Islet of Langerhans (tissue), 1 donor: ENCODE data around the gene FSD2.
"Not testable (repeated sequence)": the region's sequence is repeated elsewhere in the genome, so short reads cannot be mapped to it uniquely, and the experiment has no call there.

Experiments
- FAIRE-seq: peaks from one replicate; lab custom pipeline; 2011; peaks lifted over from hg19 to GRCh38; lab: Jason Lieb, UNC

FSD2 gene

GRCh38 chr15:82830427-82831173 lies 24.7 kb upstream of the FSD2 start:
- FAIRE-seq, result no peak

DNA sequence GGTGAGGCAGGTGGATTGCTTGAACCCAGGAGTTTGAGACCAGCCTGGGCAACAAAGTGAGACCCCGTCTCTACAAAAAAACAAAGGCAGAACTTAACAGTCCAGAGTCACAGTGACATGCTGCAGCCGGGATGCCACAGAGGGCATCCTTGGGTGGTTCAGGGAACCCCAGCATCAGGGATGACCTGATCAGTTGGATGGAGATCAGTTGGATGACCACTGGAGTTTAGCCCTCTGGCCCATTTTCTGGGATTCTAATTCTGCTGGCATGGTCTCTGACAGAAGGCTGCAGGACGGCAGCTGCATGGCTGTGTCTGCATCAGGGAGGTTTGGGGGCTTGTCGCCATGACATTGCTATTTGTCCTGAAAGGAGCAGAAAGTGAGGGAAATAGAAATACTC lies 23.4 kb upstream of the FSD2 start:
- no peak for FAIRE-seq

GRCh38 chr15:82828075-82828474 lies 22.2 kb upstream of the FSD2 start:
- FAIRE-seq, result no peak

DNA sequence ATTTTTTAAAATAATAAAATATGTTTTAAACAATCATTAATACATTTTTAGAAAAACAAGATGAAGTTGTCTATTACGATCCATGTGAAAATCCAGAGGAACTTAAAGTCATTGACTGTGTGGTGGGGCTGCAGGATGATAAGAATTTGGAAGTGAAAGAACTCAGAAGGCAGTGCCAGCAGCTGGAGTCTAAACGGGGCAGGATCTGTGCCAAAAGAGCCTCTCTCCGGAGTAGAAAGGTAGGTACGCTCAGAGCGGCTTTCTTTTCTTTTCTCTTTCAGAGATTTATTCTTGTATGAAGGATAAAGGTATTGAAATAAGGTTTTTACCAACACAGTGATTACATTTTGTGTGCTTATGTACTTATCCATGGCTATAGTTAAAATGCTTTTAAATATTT lies 17.2 kb upstream of the FSD2 start:
- no peak for FAIRE-seq

GRCh38 chr15:82821851-82822250 lies 16.0 kb upstream of the FSD2 start:
- FAIRE-seq, result not testable (repeated sequence)

GRCh38 chr15:82821396-82821795 lies 15.5 kb upstream of the FSD2 start:
- FAIRE-seq, result not testable (repeated sequence)

- FAIRE-seq, result no peak
Observed at GRCh38 chr15:82820128-82820527, 14.3 kb upstream of the FSD2 start.

DNA sequence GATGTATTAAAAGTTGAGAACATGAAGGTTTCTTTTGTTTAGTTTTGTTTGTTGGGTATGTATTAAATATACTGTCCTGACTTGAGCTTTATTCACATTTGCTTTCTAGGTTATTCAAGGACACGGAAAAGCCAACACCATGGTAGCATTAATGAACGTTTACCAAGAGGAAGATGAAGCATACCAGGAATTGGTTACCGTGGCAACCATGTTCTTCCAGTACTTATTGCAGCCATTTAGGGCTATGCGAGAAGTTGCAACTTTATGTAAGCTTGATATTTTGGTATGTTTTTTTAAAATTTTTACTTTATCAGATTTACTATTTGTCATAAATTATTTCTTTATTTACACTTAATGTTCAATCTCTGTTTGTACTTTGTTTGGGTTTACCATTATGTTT lies 7.1 kb upstream of the FSD2 start:
- FAIRE-seq, result no peak

GRCh38 chr15:82810890-82811426 lies 5.1 kb upstream of the FSD2 start:
- FAIRE-seq, result no peak

DNA sequence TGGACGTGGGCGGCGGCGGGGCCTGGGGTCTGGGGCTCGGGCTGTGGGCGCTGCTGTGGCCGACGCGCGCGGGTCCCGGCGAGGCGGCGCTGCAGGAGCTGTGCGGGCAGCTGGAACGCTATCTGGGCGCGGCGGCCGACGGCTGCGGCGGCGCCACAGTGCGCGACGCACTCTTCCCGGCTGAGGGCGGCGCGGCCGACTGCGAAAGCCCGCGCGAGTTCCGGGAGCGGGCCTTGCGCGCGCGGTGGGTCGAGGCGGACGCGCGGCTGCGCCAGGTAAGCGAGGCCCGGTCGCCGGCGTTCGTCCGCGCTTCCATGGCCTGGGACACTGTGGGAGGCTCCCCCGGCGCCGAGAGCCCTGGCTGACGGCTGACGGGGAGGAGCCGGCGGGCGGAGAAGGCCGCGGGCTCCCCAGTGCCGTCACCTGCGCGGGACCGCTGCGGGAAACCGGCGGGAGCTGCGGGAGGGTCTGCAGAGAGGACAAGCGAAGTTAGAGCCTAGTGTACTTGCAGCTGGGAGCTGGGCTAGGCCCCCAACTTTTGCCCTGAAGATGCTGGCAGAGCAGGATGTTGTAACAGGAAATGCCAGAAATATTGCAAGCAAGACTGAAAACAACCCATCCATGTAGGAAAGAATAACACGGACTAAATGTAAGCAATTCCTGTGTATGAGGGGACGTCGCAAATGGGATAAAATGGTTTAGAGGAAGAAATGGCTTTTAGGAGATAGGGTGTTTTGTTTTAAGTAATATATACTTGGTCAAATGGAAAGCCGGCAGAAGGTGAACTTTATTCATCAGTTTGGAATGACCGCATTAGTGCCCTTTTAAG lies 4.4 kb upstream of the FSD2 start:
- FAIRE-seq, result no peak

GRCh38 chr15:82809308-82810060 lies 3.6 kb upstream of the FSD2 start, which contains the start of gene WHAMM:
WHAMM (plus strand) TSS chr15:82809628; CDS start chr15:82809727, 99 bp downstream.
- FAIRE-seq, result peak; percentile 97

DNA sequence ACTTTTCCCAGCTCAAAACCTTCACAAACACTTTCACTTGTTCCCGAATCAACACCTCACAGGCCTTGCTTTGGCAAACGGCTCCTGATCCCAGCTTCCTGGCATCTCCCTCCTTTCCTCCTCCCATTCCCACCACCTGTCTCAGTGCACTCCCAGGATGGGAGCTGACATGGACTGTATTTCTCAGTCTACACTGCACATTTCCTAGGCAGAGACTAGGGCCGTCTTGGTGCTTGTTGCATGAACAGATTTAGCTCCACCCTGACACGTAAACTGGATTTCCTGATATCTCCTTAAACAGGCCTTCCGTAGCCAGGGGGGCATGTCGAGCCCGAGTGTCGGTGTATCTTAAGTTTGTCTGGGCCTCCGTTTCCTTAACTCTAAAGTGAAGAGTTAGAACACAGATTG lies 2.8 kb upstream of the FSD2 start:
- FAIRE-seq, result no peak

GRCh38 chr15:82807920-82808633 lies 2.2 kb upstream of the FSD2 start:
- FAIRE-seq, result no peak

- FAIRE-seq, result no peak
Observed at GRCh38 chr15:82804575-82804949, 1.3 kb downstream of the FSD2 start.

DNA sequence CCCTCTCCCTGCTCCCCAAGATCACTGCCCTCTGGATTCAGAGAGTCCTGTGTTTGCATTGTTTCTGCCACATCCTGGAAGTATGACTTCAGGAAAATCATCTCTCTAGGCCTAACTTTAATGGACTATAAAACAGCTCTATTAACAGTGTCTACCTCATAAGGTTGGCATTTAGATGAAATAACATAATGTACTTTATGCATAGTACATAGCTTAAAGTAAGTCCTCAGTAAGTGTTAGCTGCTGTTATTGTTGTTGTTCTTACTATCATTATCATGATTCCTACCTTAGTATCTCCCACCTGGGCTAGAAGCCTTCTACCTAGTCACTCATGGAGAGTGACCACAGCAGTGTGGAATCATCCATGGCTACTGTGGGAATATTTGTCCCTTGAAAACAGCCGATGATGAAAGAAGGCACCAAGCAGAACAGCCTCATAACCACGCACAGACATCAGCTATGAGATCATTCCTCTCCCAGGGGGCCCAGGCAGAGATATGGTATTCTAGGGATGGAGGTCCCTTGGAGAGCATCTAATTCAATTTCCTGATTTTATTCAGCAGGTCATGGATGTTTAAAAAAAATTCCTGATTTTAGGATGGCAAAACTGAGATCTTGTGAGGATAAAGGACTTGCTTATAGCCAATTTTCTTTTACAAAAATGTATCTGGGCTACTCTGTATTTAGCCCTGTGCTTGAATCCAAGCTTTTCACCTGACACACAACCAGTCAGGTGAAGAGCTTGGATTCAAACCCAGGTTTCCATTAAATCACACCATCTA lies 1.9 kb downstream of the FSD2 start:
- FAIRE-seq, result no peak

DNA sequence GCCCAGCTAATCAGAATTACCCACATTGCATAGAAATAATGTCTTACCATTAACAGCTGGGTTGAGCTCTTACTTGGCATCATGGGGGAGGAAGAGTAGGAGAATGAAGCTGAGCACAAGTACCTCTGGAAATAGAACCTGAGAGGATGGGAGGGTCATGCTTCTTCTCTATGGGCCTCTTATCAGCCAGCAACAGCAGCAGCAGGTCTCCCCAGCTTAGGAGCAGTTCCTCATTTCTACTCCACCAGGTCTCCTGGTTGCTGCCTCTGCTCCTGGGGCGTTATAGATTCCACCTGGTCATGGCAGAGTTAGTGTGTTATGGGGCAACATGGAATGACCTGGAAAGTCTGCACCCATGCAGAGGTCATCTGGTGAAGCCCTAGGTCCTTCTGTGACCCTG lies 3.4 kb downstream of the FSD2 start:
- FAIRE-seq, result no peak

- FAIRE-seq, result no peak
Observed at GRCh38 chr15:82799183-82799841, 6.6 kb downstream of the FSD2 start.

- no peak for FAIRE-seq
Observed at GRCh38 chr15:82798531-82799166, 7.2 kb downstream of the FSD2 start.

DNA sequence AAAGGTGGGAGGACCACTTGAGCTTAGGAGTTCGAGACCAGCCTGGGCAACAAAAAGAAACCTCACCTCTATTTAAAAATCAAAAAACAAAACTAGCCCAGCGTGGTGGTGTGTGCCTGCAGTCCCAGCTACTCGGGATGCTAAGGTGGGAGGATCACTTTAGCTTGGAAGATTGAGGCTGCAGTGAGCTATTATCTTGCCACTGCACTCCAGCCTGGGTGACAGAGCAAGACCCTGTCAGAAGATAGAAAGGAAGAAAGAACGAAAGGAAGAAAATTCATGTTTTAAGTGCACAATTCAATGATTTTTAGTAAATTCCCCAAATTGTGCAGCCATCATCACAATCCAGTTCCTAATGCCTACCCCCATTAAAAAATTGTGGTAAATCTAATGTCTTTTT lies 7.8 kb downstream of the FSD2 start:
- no peak for FAIRE-seq

DNA sequence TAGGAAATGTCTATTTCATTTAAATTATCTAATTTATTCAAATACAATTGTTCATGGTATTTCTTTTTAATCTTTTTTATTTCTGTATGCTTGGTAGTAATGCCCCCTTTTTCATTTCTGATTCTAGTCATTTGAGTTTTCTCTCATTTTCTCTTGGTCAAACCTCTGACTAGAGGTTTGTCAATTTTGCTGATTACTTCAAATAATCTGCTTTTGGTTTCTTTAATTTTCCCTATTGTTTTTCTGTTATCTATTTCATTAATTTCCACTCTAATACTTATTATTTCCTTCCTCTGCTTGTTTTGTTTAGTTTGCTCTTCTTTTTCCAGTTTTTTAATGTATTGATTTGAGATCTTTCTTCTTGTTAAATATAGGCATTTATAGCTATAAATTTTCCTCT lies 12.1 kb downstream of the FSD2 start:
- FAIRE-seq, result no peak
